H9 (cell line): Measurements from ENCODE around the gene TREM1. TPM values are rescaled to one million over a fixed set of nuclear protein-coding genes. Genes with fewer than 3 reads are reported as not detected.

Experiments
- DNase-seq: peaks from one replicate; pipeline ENCODE4 v3.0.0-alpha.2; 2017
- H2AFZ ChIP-seq: one replicate; pipeline ENCODE4 v1.6.1; 2013; ENCODE audit warnings: mild to moderate bottlenecking, low read length, control low read depth, moderate library complexity
- H2AK5ac ChIP-seq: 2 replicates; pipeline ENCODE4 v1.6.1; 2013; ENCODE audit warnings: low read length, control low read depth, mixed read lengths; ENCODE audit not compliant: insufficient read length
- H2BK120ac ChIP-seq: one replicate; pipeline ENCODE4 v1.6.1; 2013; ENCODE audit warnings: low read depth, mild to moderate bottlenecking, low read length, control low read depth, inconsistent platforms; ENCODE audit not compliant: poor library complexity, severe bottlenecking
- H2BK12ac ChIP-seq: 2 replicates; pipeline ENCODE4 v1.6.1; 2013; ENCODE audit warnings: low read length, control low read depth, mixed read lengths, low read depth; ENCODE audit not compliant: insufficient read length
- H2BK15ac ChIP-seq: 2 replicates; pipeline ENCODE4 v1.6.1; 2013; ENCODE audit warnings: low read depth, low read length, control low read depth
- H2BK20ac ChIP-seq: one replicate; pipeline ENCODE4 v1.6.1; 2013; ENCODE audit warnings: low read depth, mild to moderate bottlenecking, low read length, control low read depth, inconsistent platforms; ENCODE audit not compliant: poor library complexity, severe bottlenecking
- H2BK5ac ChIP-seq: 2 replicates; pipeline ENCODE4 v1.6.1; 2013; ENCODE audit warnings: low read length, control low read depth, mixed read lengths; ENCODE audit not compliant: insufficient read length
- H3K14ac ChIP-seq: 2 replicates; pipeline ENCODE4 v1.6.1; 2013; ENCODE audit warnings: low read length, control low read depth; ENCODE audit not compliant: insufficient read depth
- H3K18ac ChIP-seq: 2 replicates; pipeline ENCODE4 v1.6.1; 2013; ENCODE audit warnings: low read depth, mild to moderate bottlenecking, mixed read lengths, low read length, control low read depth; ENCODE audit not compliant: insufficient read length
- H3K23ac ChIP-seq: 2 replicates; pipeline ENCODE4 v1.6.1; 2013; ENCODE audit warnings: low read length, control low read depth, mixed read lengths, low read depth; ENCODE audit not compliant: insufficient read length
- H3K23me2 ChIP-seq: 2 replicates; pipeline ENCODE4 v1.6.1; 2013; ENCODE audit warnings: low read depth, mild to moderate bottlenecking, mixed read lengths, low read length, control low read depth; ENCODE audit not compliant: insufficient read length, poor library complexity, severe bottlenecking
- H3K27ac ChIP-seq: 2 replicates; pipeline ENCODE4 v1.5.1; 2013; ENCODE audit warnings: low read length, control low read depth, mixed read lengths, low read depth; ENCODE audit not compliant: insufficient read length
- H3K27me3 ChIP-seq: 2 replicates; pipeline ENCODE4 v1.6.1; 2013; ENCODE audit warnings: low read length, control low read depth, inconsistent platforms; ENCODE audit not compliant: insufficient read depth
- H3K4ac ChIP-seq: 2 replicates; pipeline ENCODE4 v1.6.1; 2013; ENCODE audit warnings: low read depth, mild to moderate bottlenecking, control low read depth, inconsistent platforms, low read length, moderate library complexity
- H3K4me1 ChIP-seq: 2 replicates; pipeline ENCODE4 v1.6.1; 2013; ENCODE audit warnings: low read length, control low read depth, inconsistent platforms; ENCODE audit not compliant: insufficient read depth
- H3K4me2 ChIP-seq: 2 replicates; pipeline ENCODE4 v1.6.1; 2013; ENCODE audit warnings: low read length, control low read depth, mixed read lengths; ENCODE audit not compliant: insufficient read length, insufficient read depth
- H3K56ac ChIP-seq: 2 replicates; pipeline ENCODE4 v1.6.1; 2013; ENCODE audit warnings: low read depth, mild to moderate bottlenecking, mixed read lengths, low read length, control low read depth; ENCODE audit not compliant: insufficient read length
- H3K79me1 ChIP-seq: 2 replicates; pipeline ENCODE4 v1.6.1; 2013; ENCODE audit warnings: low read depth, mild to moderate bottlenecking, moderate library complexity, low read length, control low read depth, inconsistent platforms; ENCODE audit not compliant: insufficient read depth, poor library complexity, severe bottlenecking
- H3K79me2 ChIP-seq: 2 replicates; pipeline ENCODE4 v1.6.1; 2013; ENCODE audit warnings: low read length, control low read depth, inconsistent platforms; ENCODE audit not compliant: insufficient read depth
- H3K9ac ChIP-seq: 2 replicates; pipeline ENCODE4 v1.6.1; 2013; ENCODE audit warnings: low read length, control low read depth, mixed read lengths; ENCODE audit not compliant: insufficient read length; ENCODE audit errors: extremely low read depth
- H3K9me3 ChIP-seq: one replicate; pipeline ENCODE4 v1.6.1; 2013; ENCODE audit warnings: low read depth, low read length, inconsistent platforms; ENCODE audit not compliant: control insufficient read depth
- H3T11ph ChIP-seq: one replicate; pipeline ENCODE4 v1.6.1; 2013; ENCODE audit warnings: mild to moderate bottlenecking, low read length, control low read depth, inconsistent platforms
- H4K20me1 ChIP-seq: one replicate; pipeline ENCODE4 v1.6.1; 2013; ENCODE audit not compliant: control insufficient read depth, insufficient read length, insufficient read depth
- H4K5ac ChIP-seq: 2 replicates; pipeline ENCODE4 v1.6.1; 2013; ENCODE audit warnings: low read depth, mild to moderate bottlenecking, mixed read lengths, low read length, control low read depth; ENCODE audit not compliant: insufficient read length
- H4K8ac ChIP-seq: replicated peaks from 2 replicates; pipeline ENCODE4 v1.6.1; 2013; ENCODE audit warnings: low read length, control low read depth, mixed read lengths, low read depth; ENCODE audit not compliant: insufficient read length
- H4K91ac ChIP-seq: 2 replicates; pipeline ENCODE4 v1.6.1; 2013; ENCODE audit warnings: low read depth, mild to moderate bottlenecking, moderate library complexity, mixed read lengths, low read length, control low read depth; ENCODE audit not compliant: insufficient read length
- H3K27ac Mint-ChIP-seq, 3 experiments: 2 replicates in 2 of 3; 3 replicates in 1 of 3; pipeline ENCODE4 v1.8.0; 2020 to 2021; ENCODE audit warnings: mixed read lengths in 3 of 3, mild to moderate bottlenecking in 1 of 3, moderate library complexity in 1 of 3
- H3K27me3 Mint-ChIP-seq: 2 replicates; pipeline ENCODE4 v1.8.0; 2021; ENCODE audit warnings: low read depth, mild to moderate bottlenecking, moderate library complexity, mixed read lengths
- H3K36me3 Mint-ChIP-seq, 3 experiments: 2 replicates in 2 of 3; 3 replicates in 1 of 3; pipeline ENCODE4 v1.8.0; 2020 to 2021; ENCODE audit warnings: low read depth in 3 of 3, mixed read lengths in 3 of 3; ENCODE audit not compliant: insufficient read depth in 1 of 3
- H3K4me1 Mint-ChIP-seq, 2 experiments: 2 replicates each; pipeline ENCODE4 v1.8.0; 2020; ENCODE audit warnings: mixed read lengths in 2 of 2
- H3K4me3 Mint-ChIP-seq, 2 experiments: 2 replicates in 1 of 2; 3 replicates in 1 of 2; pipeline ENCODE4 v1.8.0; 2020 to 2021; ENCODE audit warnings: mild to moderate bottlenecking in 2 of 2, mixed read lengths in 2 of 2, moderate library complexity in 1 of 2
- H3K9me3 Mint-ChIP-seq, 2 experiments: 2 replicates in 1 of 2; 3 replicates in 1 of 2; pipeline ENCODE4 v1.8.0; 2020; ENCODE audit warnings: mild to moderate bottlenecking in 2 of 2, mixed read lengths in 2 of 2, moderate library complexity in 1 of 2
- whole genome bisulfite sequencing: extraction: QIAGEN DNeasy Blood & Tissue Kit; methylation state at CpG from one replicate; pipeline ENCODE4 v1.1.7; 2013; ENCODE audit warnings: missing lambda C conversion rate, low lambda C conversion rate, mixed read lengths; ENCODE audit not compliant: insufficient read length; ENCODE audit errors: extremely low coverage; 5-methylcytosine and 5-hydroxymethylcytosine counted together
- total RNA-seq: library from RNA; stranded (reverse); gene quantifications from 2 replicates; pipeline ENCODE4 v1.2.1, GENCODE V29; 2021
- TF ChIP-seq, protein P1 (sequence below): fragments of 200-600 bp; sonication (generic); conservative IDR thresholded peaks from 3 replicates; pipeline ENCODE4 v1.8.0; 2021; ENCODE audit warnings: antibody characterized with exemption, mild to moderate bottlenecking

Gene TREM1
- total RNA-seq, 1 experiment from 2014 or later: not detected

DNA sequence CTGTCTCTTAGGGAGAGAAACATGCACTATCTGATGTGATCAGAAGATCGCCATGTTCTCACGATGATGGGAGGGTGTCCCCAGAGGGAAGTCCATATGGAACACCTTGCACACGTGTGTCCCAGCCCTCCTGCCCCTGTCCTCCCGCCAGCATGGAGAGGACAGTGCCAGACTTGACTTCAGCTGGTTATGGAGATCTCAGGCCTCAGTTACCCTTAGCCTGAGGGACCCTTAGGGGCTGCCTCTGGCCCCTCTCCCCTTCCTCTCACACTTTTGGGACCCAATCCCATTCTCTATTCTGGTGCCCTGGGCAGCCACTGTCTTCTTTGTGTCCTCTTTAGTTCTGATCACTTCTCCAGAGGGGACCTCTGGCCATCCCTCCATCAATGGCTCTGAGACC, 56.8 kb downstream of the TREM1 start:
- Histone ChIP-seq H2BK120ac (no peak overlapping the region), H3K9me3 (no peaks in the 10 kb centered on the region), H2AK5ac (no peak overlapping the region), H3T11ph (no peak overlapping the region), H3K14ac (no peak overlapping the region), H4K20me1 (no peaks in the 10 kb centered on the region), H2BK12ac (no peak overlapping the region), H3K56ac (no peak overlapping the region), H3K79me1 (no peaks in the 10 kb centered on the region), H3K4me2 (no peak overlapping the region), H2AFZ (no peak overlapping the region), H3K23me2 (no peaks in the 10 kb centered on the region), H4K91ac (no peak overlapping the region), H3K27ac (no peak overlapping the region), H3K27me3 (no peaks in the 10 kb centered on the region), H3K79me2 (no peaks in the 10 kb centered on the region), H2BK15ac (no peak overlapping the region), H2BK20ac (no peak overlapping the region), H3K18ac (no peak overlapping the region), H4K5ac (no peak overlapping the region), H3K4me1 (no peaks in the 10 kb centered on the region), H2BK5ac (no peak overlapping the region), H3K9ac (no peak overlapping the region), H3K4ac (no peak overlapping the region), H4K8ac (no peak overlapping the region), H3K23ac (no peak overlapping the region)
- DNase-seq: no peak
- Mint-ChIP-seq H3K27ac (no peak overlapping the region), H3K9me3 (no peaks in the 10 kb centered on the region), H3K36me3 (no peaks in the 10 kb centered on the region), H3K4me3 (no peak overlapping the region), H3K27me3 (peaks cover 8% of the 10 kb centered on the region; the same call in 1 of the 2 replicates), H3K4me1 (peaks cover 6% of the 10 kb centered on the region in 2 experiments; a peak in 3 of 4 replicates)
- no CpG with 5 or more reads among the region's 4 CpGs for WGBS
- TF ChIP-seq, protein P1, sequence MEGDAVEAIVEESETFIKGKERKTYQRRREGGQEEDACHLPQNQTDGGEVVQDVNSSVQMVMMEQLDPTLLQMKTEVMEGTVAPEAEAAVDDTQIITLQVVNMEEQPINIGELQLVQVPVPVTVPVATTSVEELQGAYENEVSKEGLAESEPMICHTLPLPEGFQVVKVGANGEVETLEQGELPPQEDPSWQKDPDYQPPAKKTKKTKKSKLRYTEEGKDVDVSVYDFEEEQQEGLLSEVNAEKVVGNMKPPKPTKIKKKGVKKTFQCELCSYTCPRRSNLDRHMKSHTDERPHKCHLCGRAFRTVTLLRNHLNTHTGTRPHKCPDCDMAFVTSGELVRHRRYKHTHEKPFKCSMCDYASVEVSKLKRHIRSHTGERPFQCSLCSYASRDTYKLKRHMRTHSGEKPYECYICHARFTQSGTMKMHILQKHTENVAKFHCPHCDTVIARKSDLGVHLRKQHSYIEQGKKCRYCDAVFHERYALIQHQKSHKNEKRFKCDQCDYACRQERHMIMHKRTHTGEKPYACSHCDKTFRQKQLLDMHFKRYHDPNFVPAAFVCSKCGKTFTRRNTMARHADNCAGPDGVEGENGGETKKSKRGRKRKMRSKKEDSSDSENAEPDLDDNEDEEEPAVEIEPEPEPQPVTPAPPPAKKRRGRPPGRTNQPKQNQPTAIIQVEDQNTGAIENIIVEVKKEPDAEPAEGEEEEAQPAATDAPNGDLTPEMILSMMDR: no peak
